Parietal lobe (tissue), 1 donor: ENCODE measurements around the gene PTPRB. TPM values are rescaled to one million over a fixed set of nuclear protein-coding genes. Genes with fewer than 3 reads are reported as not detected.

Experiments
- total RNA-seq: library from RNA; depleted of rRNA; stranded (reverse); fragments of >200 nt; gene quantifications from one replicate; pipeline ENCODE4 v1.2.3, GENCODE V29; 2014

Gene PTPRB
- 13.8 TPM for total RNA-seq

DNA sequence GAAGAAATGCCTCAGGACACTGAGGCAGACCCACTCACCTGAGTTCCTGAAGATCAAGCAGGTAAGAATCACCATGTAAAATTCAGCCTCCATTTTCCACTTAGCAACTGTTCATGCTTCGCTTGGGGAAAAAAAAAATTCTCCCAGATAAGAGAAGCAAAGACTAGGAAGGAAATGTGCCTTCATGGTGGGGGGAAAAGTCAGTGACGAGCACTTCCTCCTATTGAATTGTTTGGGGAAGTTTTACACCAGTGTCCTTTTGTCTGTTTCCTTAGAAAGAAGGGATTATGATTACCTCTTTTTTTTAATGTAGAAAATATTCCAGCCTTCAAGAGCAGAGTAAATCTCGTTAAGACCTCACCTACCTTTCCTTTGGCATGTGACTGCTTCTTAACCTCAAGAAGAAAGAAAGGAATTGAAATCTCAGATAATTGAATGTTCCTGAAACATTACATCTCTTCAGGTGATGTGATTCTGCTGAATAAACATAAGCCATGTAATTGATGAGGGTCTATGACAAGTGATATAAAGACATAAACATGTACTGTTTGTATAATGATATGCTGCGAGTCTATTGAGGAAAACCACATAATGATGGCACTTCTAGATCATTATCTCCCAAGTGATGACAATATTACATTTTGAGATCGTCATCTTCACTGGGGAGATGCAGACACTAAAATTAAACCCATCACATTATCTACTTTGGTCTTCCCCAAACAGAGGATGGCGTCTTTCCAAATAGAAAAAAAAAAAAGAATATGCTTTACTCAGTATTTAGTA is at the start of gene PTPRB:
PTPRB (minus strand) TSS at position 127 of the 783 bp plus-strand sequence; CDS start at position 93, 34 bp downstream.

